ENCODE measurements around the gene MBL2.

MBL2 gene

DNA sequence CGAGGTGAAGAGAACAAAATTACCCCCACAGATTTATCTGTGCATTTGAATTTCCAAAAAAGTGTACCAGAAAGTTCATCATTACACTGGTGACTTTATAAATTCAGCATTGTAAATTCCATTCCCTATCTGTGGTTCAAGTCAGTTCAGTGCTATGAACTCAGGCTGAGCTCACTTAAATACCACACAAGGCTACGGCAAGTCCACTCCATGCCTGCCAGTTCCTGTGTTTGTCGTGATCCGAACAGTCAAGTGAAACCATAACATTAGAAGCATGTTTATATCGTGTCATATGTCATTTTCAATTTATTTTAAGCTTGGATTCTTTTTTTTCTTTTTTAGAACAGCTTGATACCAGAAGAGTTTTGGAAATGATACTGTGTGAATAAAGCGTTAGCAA, 14.8 kb downstream of the MBL2 start:
- TF ChIP-seq ZFP30 (CRISPR knock-in tag; IDR thresholded peaks at IDR 0.05) (no peak), RARB (CRISPR knock-in tag; IDR thresholded peaks at IDR 0.05) (no peak), PPARA (CRISPR knock-in tag; IDR thresholded peaks at IDR 0.05; ENCODE audit: borderline replicate concordance) (no peak), TCF4 (CRISPR knock-in tag; IDR thresholded peaks at IDR 0.05; ENCODE audit: borderline replicate concordance) (no peak), ISL1 (CRISPR knock-in tag; IDR thresholded peaks at IDR 0.05) (no peak), TOX (CRISPR knock-in tag; IDR thresholded peaks at IDR 0.05; ENCODE audit: borderline replicate concordance) (no peak), ZNF70 (CRISPR knock-in tag; IDR thresholded peaks at IDR 0.05) (no peak), OSR1 (CRISPR knock-in tag; IDR thresholded peaks at IDR 0.05) (no peak), ZFP3 (CRISPR knock-in tag; IDR thresholded peaks at IDR 0.05) (no peak), ZNF8 (CRISPR knock-in tag; IDR thresholded peaks at IDR 0.05) (no peak), ESRRG (CRISPR knock-in tag; IDR thresholded peaks at IDR 0.05) (no peak)
- TF ChIP-seq, protein P1, sequence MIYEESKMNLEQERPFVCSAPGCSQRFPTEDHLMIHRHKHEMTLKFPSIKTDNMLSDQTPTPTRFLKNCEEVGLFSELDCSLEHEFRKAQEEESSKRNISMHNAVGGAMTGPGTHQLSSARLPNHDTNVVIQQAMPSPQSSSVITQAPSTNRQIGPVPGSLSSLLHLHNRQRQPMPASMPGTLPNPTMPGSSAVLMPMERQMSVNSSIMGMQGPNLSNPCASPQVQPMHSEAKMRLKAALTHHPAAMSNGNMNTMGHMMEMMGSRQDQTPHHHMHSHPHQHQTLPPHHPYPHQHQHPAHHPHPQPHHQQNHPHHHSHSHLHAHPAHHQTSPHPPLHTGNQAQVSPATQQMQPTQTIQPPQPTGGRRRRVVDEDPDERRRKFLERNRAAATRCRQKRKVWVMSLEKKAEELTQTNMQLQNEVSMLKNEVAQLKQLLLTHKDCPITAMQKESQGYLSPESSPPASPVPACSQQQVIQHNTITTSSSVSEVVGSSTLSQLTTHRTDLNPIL (CRISPR knock-in tag; IDR thresholded peaks at IDR 0.05; ENCODE audit: low read depth): no peak
- TF ChIP-seq, protein P2, sequence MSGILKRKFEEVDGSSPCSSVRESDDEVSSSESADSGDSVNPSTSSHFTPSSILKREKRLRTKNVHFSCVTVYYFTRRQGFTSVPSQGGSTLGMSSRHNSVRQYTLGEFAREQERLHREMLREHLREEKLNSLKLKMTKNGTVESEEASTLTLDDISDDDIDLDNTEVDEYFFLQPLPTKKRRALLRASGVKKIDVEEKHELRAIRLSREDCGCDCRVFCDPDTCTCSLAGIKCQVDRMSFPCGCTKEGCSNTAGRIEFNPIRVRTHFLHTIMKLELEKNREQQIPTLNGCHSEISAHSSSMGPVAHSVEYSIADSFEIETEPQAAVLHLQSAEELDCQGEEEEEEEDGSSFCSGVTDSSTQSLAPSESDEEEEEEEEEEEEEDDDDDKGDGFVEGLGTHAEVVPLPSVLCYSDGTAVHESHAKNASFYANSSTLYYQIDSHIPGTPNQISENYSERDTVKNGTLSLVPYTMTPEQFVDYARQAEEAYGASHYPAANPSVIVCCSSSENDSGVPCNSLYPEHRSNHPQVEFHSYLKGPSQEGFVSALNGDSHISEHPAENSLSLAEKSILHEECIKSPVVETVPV (CRISPR knock-in tag; IDR thresholded peaks at IDR 0.05): no peak
- no peak for ATAC-seq

DNA sequence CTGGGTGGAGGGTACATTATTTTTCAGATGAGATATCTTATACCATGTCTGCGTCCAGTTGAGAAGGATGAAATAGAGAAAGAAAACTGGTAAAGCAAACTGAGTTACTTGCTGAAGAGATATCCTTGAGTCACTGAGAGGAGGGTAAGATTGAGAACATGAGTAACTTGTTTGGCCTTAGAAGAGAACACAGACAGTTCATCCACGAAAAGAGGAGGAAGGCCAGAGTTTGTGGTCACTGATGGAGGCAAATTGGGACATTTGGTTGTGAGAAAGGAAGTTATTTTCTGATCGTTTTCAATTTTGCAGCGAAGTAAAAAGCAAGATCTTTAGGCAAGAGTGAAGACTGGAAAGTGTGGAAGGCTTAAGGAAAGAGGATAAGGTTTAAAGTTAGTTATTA, 15.6 kb downstream of the MBL2 start:
- no peak for TF ChIP-seq PATZ1 (CRISPR knock-in tag; IDR thresholded peaks at IDR 0.05; ENCODE audit: borderline replicate concordance)
- TF ChIP-seq ZFP3 (CRISPR knock-in tag; IDR thresholded peaks at IDR 0.05): no peak
- TF ChIP-seq ZFP30 (CRISPR knock-in tag; IDR thresholded peaks at IDR 0.05): no peak
- ATAC-seq: no peak

DNA sequence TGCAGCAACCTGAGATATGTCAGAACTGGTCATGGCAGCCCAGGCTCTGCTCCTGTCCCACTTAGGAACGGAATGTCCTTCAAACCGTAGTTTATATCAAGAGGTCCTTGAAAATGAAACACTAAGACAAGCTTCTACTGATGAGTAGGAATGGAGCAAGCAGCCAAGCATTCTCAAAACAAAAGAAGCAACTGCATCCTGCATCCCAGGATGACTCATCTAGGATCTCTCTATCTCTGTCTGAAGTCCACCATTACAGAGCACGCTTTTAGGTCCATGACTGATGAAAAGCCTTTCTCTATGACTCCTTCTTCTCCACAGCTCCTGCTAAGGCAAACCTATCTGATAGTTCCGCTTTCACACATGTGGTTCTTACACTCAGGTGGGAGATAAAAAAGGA, 16.3 kb downstream of the MBL2 start:
- no peak for ATAC-seq
- TF ChIP-seq ZC3H10 (CRISPR knock-in tag; IDR thresholded peaks at IDR 0.05): no peak
- TF ChIP-seq ISL1 (CRISPR knock-in tag; IDR thresholded peaks at IDR 0.05): no peak
- TF ChIP-seq ZFP3 (CRISPR knock-in tag; IDR thresholded peaks at IDR 0.05): no peak
- TF ChIP-seq BACH2 (CRISPR knock-in tag; IDR thresholded peaks at IDR 0.05; ENCODE audit: borderline replicate concordance): no peak
- TF ChIP-seq ZNF565 (CRISPR knock-in tag; conservative IDR thresholded peaks at IDR 0.05; ENCODE audit: low read depth): no peak
- no peak for TF ChIP-seq TOX (CRISPR knock-in tag; IDR thresholded peaks at IDR 0.05; ENCODE audit: borderline replicate concordance)

- ATAC-seq: no peak
- TF ChIP-seq ZNF565 (CRISPR knock-in tag; conservative IDR thresholded peaks at IDR 0.05; ENCODE audit: low read depth) (no peak), CSDC2 (CRISPR knock-in tag; IDR thresholded peaks at IDR 0.05) (no peak), ISL1 (CRISPR knock-in tag; IDR thresholded peaks at IDR 0.05) (no peak), ESRRG (CRISPR knock-in tag; IDR thresholded peaks at IDR 0.05) (no peak), ZNF8 (CRISPR knock-in tag; IDR thresholded peaks at IDR 0.05) (no peak), ZFP3 (CRISPR knock-in tag; IDR thresholded peaks at IDR 0.05) (no peak), ARNTL (CRISPR knock-in tag; IDR thresholded peaks at IDR 0.05; ENCODE audit: borderline replicate concordance, low read depth) (no peak), ZNF70 (CRISPR knock-in tag; IDR thresholded peaks at IDR 0.05) (no peak), ZFP30 (CRISPR knock-in tag; IDR thresholded peaks at IDR 0.05) (no peak), BACH2 (CRISPR knock-in tag; IDR thresholded peaks at IDR 0.05; ENCODE audit: borderline replicate concordance) (no peak), PATZ1 (CRISPR knock-in tag; IDR thresholded peaks at IDR 0.05; ENCODE audit: borderline replicate concordance) (no peak), TOX (CRISPR knock-in tag; IDR thresholded peaks at IDR 0.05; ENCODE audit: borderline replicate concordance) (no peak)
- TF ChIP-seq, protein P3, sequence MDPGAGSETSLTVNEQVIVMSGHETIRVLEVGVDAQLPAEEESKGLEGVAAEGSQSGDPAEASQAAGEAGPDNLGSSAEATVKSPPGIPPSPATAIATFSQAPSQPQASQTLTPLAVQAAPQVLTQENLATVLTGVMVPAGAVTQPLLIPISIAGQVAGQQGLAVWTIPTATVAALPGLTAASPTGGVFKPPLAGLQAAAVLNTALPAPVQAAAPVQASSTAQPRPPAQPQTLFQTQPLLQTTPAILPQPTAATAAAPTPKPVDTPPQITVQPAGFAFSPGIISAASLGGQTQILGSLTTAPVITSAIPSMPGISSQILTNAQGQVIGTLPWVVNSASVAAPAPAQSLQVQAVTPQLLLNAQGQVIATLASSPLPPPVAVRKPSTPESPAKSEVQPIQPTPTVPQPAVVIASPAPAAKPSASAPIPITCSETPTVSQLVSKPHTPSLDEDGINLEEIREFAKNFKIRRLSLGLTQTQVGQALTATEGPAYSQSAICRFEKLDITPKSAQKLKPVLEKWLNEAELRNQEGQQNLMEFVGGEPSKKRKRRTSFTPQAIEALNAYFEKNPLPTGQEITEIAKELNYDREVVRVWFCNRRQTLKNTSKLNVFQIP (CRISPR knock-in tag; IDR thresholded peaks at IDR 0.05; ENCODE audit: borderline replicate concordance, low read depth): no peak
- TF ChIP-seq, protein P2 (CRISPR knock-in tag; IDR thresholded peaks at IDR 0.05): no peak
Measured at GRCh38 chr10:52755297-52756062, 17.1 kb downstream of the MBL2 start.

Data from SK-N-SH treated with all-trans-retinoic acid at 6 μM for 48 hours (cell line).